ENCODE results near the gene SNCAIP.

The SNCAIP gene

DNA sequence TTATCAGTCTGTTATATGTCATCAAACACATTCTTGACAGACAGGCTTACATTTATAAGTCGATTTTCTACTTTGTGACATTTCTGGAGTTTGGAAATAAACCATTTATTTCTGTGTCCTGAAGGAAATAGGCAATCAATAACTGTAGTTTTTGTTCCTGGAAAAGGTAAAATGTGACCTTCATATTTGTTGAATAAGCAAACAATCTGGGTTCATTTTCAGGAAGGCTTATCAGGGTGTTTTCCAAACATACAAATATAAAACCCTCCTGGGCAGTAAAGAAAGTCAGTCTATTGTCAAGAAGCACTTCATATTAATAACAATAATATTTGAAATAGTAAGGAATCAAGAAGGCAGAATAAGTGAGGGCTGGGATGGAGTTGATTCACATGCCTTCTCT lies 195.0 kb downstream of the SNCAIP start:
- Histone ChIP-seq H3K9ac (ENCODE audit: low read depth, low read length, poor library complexity) (no peak overlapping the region), H3K23ac (ENCODE audit: low read depth, low read length, poor library complexity) (no peak overlapping the region), H4K8ac (ENCODE audit: low read depth, low read length) (no peak overlapping the region), H2BK12ac (ENCODE audit: low read length) (no peak overlapping the region), H2BK5ac (ENCODE audit: low read length) (no peak overlapping the region), H3K27me3 (ENCODE audit: control insufficient read depth in 3 of 3, insufficient read depth in 3 of 3, low read depth in 1 of 3, low read length in 3 of 3) (no peaks in the 10 kb centered on the region), H4K91ac (ENCODE audit: low read depth, low read length, poor library complexity) (no peak overlapping the region), H2BK15ac (ENCODE audit: low read length) (no peak overlapping the region), H3K4me2 (ENCODE audit: insufficient read depth, low read length, poor library complexity, severe bottlenecking) (no peak overlapping the region), H3K14ac (ENCODE audit: low read length) (no peak overlapping the region), H3K79me1 (ENCODE audit: low read depth, low read length) (no peaks in the 10 kb centered on the region), H3K4me1 (ENCODE audit: control insufficient read depth in 2 of 2, insufficient read depth in 1 of 2, low read depth in 1 of 2, low read length in 2 of 2) (no peaks in the 10 kb centered on the region), H3K4me3 (ENCODE audit: low read length in 2 of 2) (no peak overlapping the region), H2BK120ac (ENCODE audit: low read depth, low read length) (no peak overlapping the region), H3K9me3 (replicated peaks in 1 of 2; ENCODE audit: control insufficient read depth in 2 of 2, insufficient read depth in 1 of 2, low read depth in 1 of 2, low read length in 2 of 2) (no peaks in the 10 kb centered on the region), H3K4ac (ENCODE audit: low read length) (no peak overlapping the region), H3K36me3 (replicated peaks in 1 of 2; ENCODE audit: control insufficient read depth in 2 of 2, insufficient read depth in 2 of 2, low read length in 2 of 2) (no peaks in the 10 kb centered on the region), H3K27ac (replicated peaks; ENCODE audit: low read length) (no peak overlapping the region), H2AK5ac (ENCODE audit: low read depth, low read length) (no peak overlapping the region), H3K18ac (ENCODE audit: low read length) (no peak overlapping the region), H2AFZ (ENCODE audit: low read length) (no peak overlapping the region)
- DNase-seq (ENCODE audit: low spot score) = no peak
- WGBS, 2 donors (ENCODE audit: extremely low coverage in 2 of 2, insufficient read length in 2 of 2, insufficient replicate concordance in 1 of 2) = no CpG with 5 or more reads among the region's 1 CpG

DNA sequence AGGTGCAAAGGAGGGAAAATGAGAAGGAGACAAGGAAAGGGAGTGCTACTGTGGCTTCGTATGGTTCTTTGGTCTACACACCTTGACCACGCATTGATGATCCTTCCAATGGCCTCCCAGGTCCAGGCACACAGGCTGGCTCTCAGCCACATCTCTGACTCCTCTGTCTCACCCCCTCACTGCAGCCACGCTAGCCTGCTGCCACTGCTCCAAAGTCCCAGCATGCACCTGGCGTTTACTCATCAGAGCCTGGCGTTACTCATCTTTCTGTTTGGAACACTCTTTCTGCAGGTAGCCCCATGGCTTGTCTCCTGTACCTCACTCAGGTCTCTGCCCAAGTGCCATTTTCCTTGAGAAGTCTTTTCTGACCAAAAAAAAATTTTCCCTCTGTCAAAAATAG lies 195.5 kb downstream of the SNCAIP start:
- Histone ChIP-seq H3K4me1 (ENCODE audit: control insufficient read depth in 2 of 2, insufficient read depth in 1 of 2, low read depth in 1 of 2, low read length in 2 of 2) (no peaks in the 10 kb centered on the region), H3K9ac (ENCODE audit: low read depth, low read length, poor library complexity) (no peak overlapping the region), H3K4ac (ENCODE audit: low read length) (no peak overlapping the region), H2BK120ac (ENCODE audit: low read depth, low read length) (no peak overlapping the region), H2AK5ac (ENCODE audit: low read depth, low read length) (no peak overlapping the region), H3K27ac (replicated peaks; ENCODE audit: low read length) (no peak overlapping the region), H3K36me3 (replicated peaks in 1 of 2; ENCODE audit: control insufficient read depth in 2 of 2, insufficient read depth in 2 of 2, low read length in 2 of 2) (no peaks in the 10 kb centered on the region), H2BK5ac (ENCODE audit: low read length) (no peak overlapping the region), H3K9me3 (replicated peaks in 1 of 2; ENCODE audit: control insufficient read depth in 2 of 2, insufficient read depth in 1 of 2, low read depth in 1 of 2, low read length in 2 of 2) (no peaks in the 10 kb centered on the region), H3K23ac (ENCODE audit: low read depth, low read length, poor library complexity) (no peak overlapping the region), H2BK15ac (ENCODE audit: low read length) (no peak overlapping the region), H3K79me1 (ENCODE audit: low read depth, low read length) (no peaks in the 10 kb centered on the region), H3K27me3 (ENCODE audit: control insufficient read depth in 3 of 3, insufficient read depth in 3 of 3, low read depth in 1 of 3, low read length in 3 of 3) (no peaks in the 10 kb centered on the region), H3K4me3 (ENCODE audit: low read length in 2 of 2) (no peak overlapping the region), H4K91ac (ENCODE audit: low read depth, low read length, poor library complexity) (no peak overlapping the region), H3K4me2 (ENCODE audit: insufficient read depth, low read length, poor library complexity, severe bottlenecking) (no peak overlapping the region), H3K18ac (ENCODE audit: low read length) (no peak overlapping the region), H4K8ac (ENCODE audit: low read depth, low read length) (no peak overlapping the region), H2AFZ (ENCODE audit: low read length) (no peak overlapping the region), H3K14ac (ENCODE audit: low read length) (no peak overlapping the region), H2BK12ac (ENCODE audit: low read length) (no peak overlapping the region)
- no CpG with 5 or more reads among the region's 5 CpGs for WGBS, 2 donors (ENCODE audit: extremely low coverage in 2 of 2, insufficient read length in 2 of 2, insufficient replicate concordance in 1 of 2)
- DNase-seq (ENCODE audit: low spot score) = no peak

DNA sequence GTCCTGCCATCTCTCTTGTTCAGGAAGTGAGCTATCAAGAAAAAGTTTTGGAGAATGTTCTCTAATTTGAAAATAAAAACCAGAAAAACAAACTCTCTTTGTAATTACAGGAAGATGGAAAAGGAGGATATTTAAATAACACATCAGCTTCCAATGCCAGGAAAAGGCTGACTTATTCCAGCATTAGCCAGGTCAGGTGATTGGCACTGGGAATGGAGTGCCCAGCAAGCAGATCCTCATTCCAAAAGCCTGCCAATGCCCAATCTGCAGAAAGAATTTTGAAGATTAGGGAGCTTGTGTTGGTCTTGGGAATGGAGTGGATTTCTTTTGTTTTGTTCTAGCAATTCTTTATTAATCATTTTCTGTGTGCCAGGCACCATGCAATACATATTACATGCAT lies 196.6 kb downstream of the SNCAIP start:
- Histone ChIP-seq H3K4me3 (ENCODE audit: low read length in 2 of 2) (no peak overlapping the region), H3K27ac (replicated peaks; ENCODE audit: low read length) (no peak overlapping the region), H2BK12ac (ENCODE audit: low read length) (no peak overlapping the region), H3K23ac (ENCODE audit: low read depth, low read length, poor library complexity) (no peak overlapping the region), H2AFZ (ENCODE audit: low read length) (no peak overlapping the region), H3K18ac (ENCODE audit: low read length) (no peak overlapping the region), H3K4me2 (ENCODE audit: insufficient read depth, low read length, poor library complexity, severe bottlenecking) (no peak overlapping the region), H3K9ac (ENCODE audit: low read depth, low read length, poor library complexity) (no peak overlapping the region), H3K79me1 (ENCODE audit: low read depth, low read length) (no peaks in the 10 kb centered on the region), H4K8ac (ENCODE audit: low read depth, low read length) (no peak overlapping the region), H3K36me3 (replicated peaks in 1 of 2; ENCODE audit: control insufficient read depth in 2 of 2, insufficient read depth in 2 of 2, low read length in 2 of 2) (no peaks in the 10 kb centered on the region), H2BK5ac (ENCODE audit: low read length) (no peak overlapping the region), H2BK15ac (ENCODE audit: low read length) (no peak overlapping the region), H3K9me3 (replicated peaks in 1 of 2; ENCODE audit: control insufficient read depth in 2 of 2, insufficient read depth in 1 of 2, low read depth in 1 of 2, low read length in 2 of 2) (no peaks in the 10 kb centered on the region), H2AK5ac (ENCODE audit: low read depth, low read length) (no peak overlapping the region), H3K27me3 (ENCODE audit: control insufficient read depth in 3 of 3, insufficient read depth in 3 of 3, low read depth in 1 of 3, low read length in 3 of 3) (no peaks in the 10 kb centered on the region), H3K14ac (ENCODE audit: low read length) (no peak overlapping the region), H4K91ac (ENCODE audit: low read depth, low read length, poor library complexity) (no peak overlapping the region), H3K4me1 (ENCODE audit: control insufficient read depth in 2 of 2, insufficient read depth in 1 of 2, low read depth in 1 of 2, low read length in 2 of 2) (no peaks in the 10 kb centered on the region), H3K4ac (ENCODE audit: low read length) (no peak overlapping the region), H2BK120ac (ENCODE audit: low read depth, low read length) (no peak overlapping the region)
- no peak for DNase-seq (ENCODE audit: low spot score)
